Kidney epithelial cell (primary cell): Measurements from ENCODE around the gene ACSF2. TPM values are rescaled to one million over a fixed set of nuclear protein-coding genes. Genes with fewer than 3 reads are reported as not detected.

ENCODE experiments used
- DNase-seq: peaks from one replicate; pipeline ENCODE4 v3.0.0-alpha.2; 2010; ENCODE audit warnings: low read depth
- H3K27me3 ChIP-seq: 2 replicates; pipeline ENCODE4 v1.6.0; 2011; ENCODE audit warnings: low read length; ENCODE audit not compliant: control insufficient read depth, insufficient read depth
- H3K36me3 ChIP-seq: 2 replicates; pipeline ENCODE4 v1.5.1; 2011; ENCODE audit warnings: low read length; ENCODE audit not compliant: control insufficient read depth, insufficient read depth
- H3K4me3 ChIP-seq: 2 replicates; pipeline ENCODE4 v1.5.1; 2011; ENCODE audit warnings: low read depth, mild to moderate bottlenecking, control low read depth, low read length
- total RNA-seq: library from RNA; depleted of rRNA; stranded (reverse); fragments of >200 nt; gene quantifications from 2 replicates; pipeline ENCODE4 v1.2.3, GENCODE V29; 2015
- TF ChIP-seq, protein P1 (sequence below): IDR thresholded peaks from 2 replicates; pipeline ENCODE4 v1.5.1; 2011; ENCODE audit warnings: mild to moderate bottlenecking, moderate library complexity, low read length, control low read depth, inconsistent platforms; ENCODE audit not compliant: insufficient read depth, poor library complexity, severe bottlenecking

Gene ACSF2
- total RNA-seq, 1 donor from 2014 or later: 24.8 TPM

DNA sequence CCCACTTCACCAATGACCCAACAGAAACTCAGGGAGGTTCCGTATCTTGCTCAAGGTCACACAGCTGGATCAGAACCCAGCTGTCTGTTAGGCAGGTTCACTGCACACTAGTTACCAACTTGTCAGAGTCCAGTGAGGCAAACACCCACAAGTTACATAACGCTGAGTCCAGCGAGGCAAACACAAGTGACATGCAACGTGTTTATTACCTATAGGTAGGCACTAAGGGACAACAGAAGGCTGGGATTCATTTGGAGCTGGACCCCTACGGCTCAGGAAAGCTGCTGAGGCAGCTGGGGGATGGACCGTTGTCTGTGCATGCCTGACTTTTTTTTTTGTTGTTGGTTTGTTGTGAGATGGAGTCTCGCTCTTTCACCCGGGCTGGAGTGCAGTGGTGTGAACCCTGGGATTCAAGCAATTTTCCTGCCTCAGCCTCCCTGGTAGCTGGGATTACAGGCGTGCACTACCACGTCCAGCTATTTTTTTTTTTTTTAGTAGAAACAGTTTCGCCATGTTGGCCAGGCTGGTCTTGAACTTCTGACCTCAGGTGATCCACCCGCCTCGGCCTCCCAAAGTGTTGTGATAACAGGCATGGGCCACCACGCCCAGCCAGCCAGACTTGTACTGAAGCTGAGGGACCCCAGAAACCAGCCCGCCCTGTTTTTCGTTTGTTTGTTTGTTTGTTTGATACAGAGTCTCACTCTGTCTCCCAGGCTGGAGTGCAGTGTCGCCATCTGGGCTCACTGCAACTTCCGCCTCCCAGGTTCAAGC, 50.7 kb downstream of the ACSF2 start:
- no peak for DNase-seq
- Histone ChIP-seq H3K27me3 (peaks cover 3% of the 10 kb centered on the region), H3K36me3 (no peaks in the 10 kb centered on the region), H3K4me3 (no peak overlapping the region)
- TF ChIP-seq, protein P1, sequence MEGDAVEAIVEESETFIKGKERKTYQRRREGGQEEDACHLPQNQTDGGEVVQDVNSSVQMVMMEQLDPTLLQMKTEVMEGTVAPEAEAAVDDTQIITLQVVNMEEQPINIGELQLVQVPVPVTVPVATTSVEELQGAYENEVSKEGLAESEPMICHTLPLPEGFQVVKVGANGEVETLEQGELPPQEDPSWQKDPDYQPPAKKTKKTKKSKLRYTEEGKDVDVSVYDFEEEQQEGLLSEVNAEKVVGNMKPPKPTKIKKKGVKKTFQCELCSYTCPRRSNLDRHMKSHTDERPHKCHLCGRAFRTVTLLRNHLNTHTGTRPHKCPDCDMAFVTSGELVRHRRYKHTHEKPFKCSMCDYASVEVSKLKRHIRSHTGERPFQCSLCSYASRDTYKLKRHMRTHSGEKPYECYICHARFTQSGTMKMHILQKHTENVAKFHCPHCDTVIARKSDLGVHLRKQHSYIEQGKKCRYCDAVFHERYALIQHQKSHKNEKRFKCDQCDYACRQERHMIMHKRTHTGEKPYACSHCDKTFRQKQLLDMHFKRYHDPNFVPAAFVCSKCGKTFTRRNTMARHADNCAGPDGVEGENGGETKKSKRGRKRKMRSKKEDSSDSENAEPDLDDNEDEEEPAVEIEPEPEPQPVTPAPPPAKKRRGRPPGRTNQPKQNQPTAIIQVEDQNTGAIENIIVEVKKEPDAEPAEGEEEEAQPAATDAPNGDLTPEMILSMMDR: no peak

DNA sequence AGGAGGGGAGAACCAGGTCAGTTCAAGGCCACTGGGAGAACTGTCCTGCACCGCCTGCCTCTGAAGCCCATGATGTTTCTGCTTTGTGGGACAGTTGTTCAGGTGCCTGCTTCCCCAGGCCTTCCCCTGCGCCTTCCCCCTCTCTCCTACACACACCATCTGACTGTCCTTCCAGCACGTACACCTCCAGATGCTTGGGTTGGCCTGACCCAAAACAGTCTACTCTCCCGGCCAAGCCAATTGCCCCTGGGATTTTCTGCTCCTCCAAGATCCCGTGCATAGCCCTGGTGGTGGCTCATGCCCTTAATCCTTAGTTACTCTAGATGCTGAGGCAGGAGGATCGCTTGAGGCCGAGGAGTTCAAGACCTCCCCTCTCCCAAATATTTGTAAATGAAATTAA, 52.0 kb downstream of the ACSF2 start:
- H3K36me3 ChIP-seq: peaks cover 1% of the 10 kb centered on the region
- TF ChIP-seq, protein P1: no peak
- H3K4me3 ChIP-seq: peak overlapping the region; percentile 92
- peaks cover 3% of the 10 kb centered on the region for H3K27me3 ChIP-seq
- DNase-seq: no peak

GRCh38 chr17:50478391-50479381, 52.7 kb downstream of the ACSF2 start, which contains the start of gene RSAD1:
Gene RSAD1 (plus strand): TSS chr17:50478860. CDS start chr17:50478885, 25 bp downstream.
- H3K36me3 ChIP-seq: peaks cover 1% of the 10 kb centered on the region
- H3K4me3 ChIP-seq: peak within 1 kb of the TSS; percentile 92
- TF ChIP-seq, protein P1: peak; percentile 42
- peaks cover 3% of the 10 kb centered on the region for H3K27me3 ChIP-seq
- DNase-seq: peak; percentile 43

GRCh38 chr17:50479522-50480141, 53.6 kb downstream of the ACSF2 start:
- Histone ChIP-seq H3K4me3 (peak overlapping the region; percentile 92), H3K36me3 (peaks cover 3% of the 10 kb centered on the region), H3K27me3 (no peaks in the 10 kb centered on the region)
- TF ChIP-seq, protein P1: peak; percentile 68
- no peak for DNase-seq

DNA sequence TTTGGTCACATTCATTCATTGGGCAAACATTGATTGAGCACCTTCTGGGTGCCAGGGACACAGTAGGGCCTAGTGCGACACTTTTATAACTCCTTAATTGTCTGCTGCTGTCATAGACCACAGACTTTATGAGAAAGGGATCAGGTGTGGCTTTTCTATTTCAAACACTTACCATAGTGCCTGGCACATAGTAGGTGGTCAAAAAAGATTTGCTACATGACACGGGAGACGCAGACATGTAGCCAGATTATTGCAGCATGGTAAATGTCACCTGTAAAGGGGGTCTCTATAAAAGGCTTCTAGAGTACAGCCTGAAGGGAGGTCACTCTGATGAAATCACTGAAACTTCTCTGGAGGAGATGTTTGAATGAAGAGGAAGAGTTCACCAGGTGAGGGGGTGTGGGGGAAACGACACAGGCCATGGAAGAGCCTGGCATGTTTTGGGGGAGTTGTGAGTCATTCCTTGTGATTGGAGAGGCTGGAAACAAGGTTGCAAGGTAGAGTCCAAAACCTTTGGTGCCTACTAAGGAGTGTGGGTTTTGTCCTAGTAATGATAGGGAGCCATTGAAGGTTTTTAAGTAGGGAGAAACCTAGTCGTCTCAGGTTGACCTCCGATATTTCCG, 54.2 kb downstream of the ACSF2 start:
- Histone ChIP-seq H3K4me3 (no peak overlapping the region), H3K27me3 (no peaks in the 10 kb centered on the region), H3K36me3 (peaks cover 3% of the 10 kb centered on the region)
- TF ChIP-seq, protein P1: no peak
- DNase-seq: no peak
